Thyroid gland (tissue), 4 donors: ENCODE results near the gene TOR4A. TPM values are rescaled to one million over a fixed set of nuclear protein-coding genes. Genes with fewer than 3 reads are reported as not detected.
A peak's percentile ranks its signal among the peaks of the same experiment; 100 is the strongest.
"Not testable (repeated sequence)": the region's sequence is repeated elsewhere in the genome, so short reads cannot be mapped to it uniquely, and the experiment has no call there.

Experiments used
- DNase-seq, 2 donors: peaks; one replicate each; pipeline ENCODE4 v3.0.0-alpha.2; 2019
- H3K27ac ChIP-seq, 3 donors: fragments of 200-600 bp; sonication (generic); 1 replicate in 2 of 3; 2 replicates in 1 of 3; pipeline ENCODE4 v1.5.1; 2016 to 2019; ENCODE audit warnings: mild to moderate bottlenecking in 1 of 3, moderate library complexity in 1 of 3
- H3K27me3 ChIP-seq: fragments of 200-600 bp; sonication (generic); one replicate; pipeline ENCODE4 v1.5.1; 2019
- H3K36me3 ChIP-seq, 2 donors: fragments of 200-600 bp; sonication (generic); one replicate each; pipeline ENCODE4 v1.5.1; 2016 to 2019
- H3K4me1 ChIP-seq, 2 donors: fragments of 200-600 bp; sonication (generic); one replicate each; pipeline ENCODE4 v1.5.1; 2017 to 2019
- H3K4me3 ChIP-seq, 3 donors: fragments of 200-600 bp; sonication (generic); replicated peaks in 1 of 3; 1 replicate in 2 of 3; 2 replicates in 1 of 3; pipeline ENCODE4 v1.5.1; 2016; ENCODE audit warnings: mild to moderate bottlenecking in 1 of 3
- H3K9me3 ChIP-seq: fragments of 200-600 bp; sonication (generic); one replicate; pipeline ENCODE4 v1.5.1; 2017
- CTCF ChIP-seq, 6 experiments: fragments of 200-600 bp in 3 of 6; fragments of 450-650 bp in 3 of 6; sonication (generic) in 3 of 6; IDR thresholded peaks; one replicate each; pipeline ENCODE4 v1.5.1; 2016 to 2019; ENCODE audit warnings: antibody characterized with exemption in 6 of 6, mild to moderate bottlenecking in 2 of 6, inconsistent platforms in 1 of 6, moderate library complexity in 1 of 6
- POLR2A ChIP-seq, 2 donors: fragments of 450-650 bp; IDR thresholded peaks; one replicate each; pipeline ENCODE4 v1.6.1; 2017; ENCODE audit warnings: antibody characterized with exemption in 2 of 2, mild to moderate bottlenecking in 2 of 2, moderate library complexity in 1 of 2
- WGBS, 2 donors: methylation state at CpG; one replicate each; pipeline ENCODE4 v1.1.5; 2017; 5-methylcytosine and 5-hydroxymethylcytosine counted together
- intact Hi-C: fragments of 100-400 bp; cut with DNase I; formaldehyde crosslinking; loops from one replicate; pipeline ENCODE4 v1.15.1; 2023
- total RNA-seq, 4 donors: library from RNA; depleted of rRNA; stranded (reverse); fragments of >200 nt; gene quantifications; one replicate each; pipeline ENCODE4 v1.2.3, GENCODE V29; 2016

The TOR4A gene
- total RNA-seq, 4 donors from 2014 or later, result 10.8 to 14.7 (median 12.0) TPM

- Histone ChIP-seq H3K36me3 (no peaks in the 10 kb centered on the region), H3K4me1 (peaks cover 14 to 43% of the 10 kb centered on the region in 2 donors), H3K4me3 (no peak overlapping the region), H3K9me3 (no peaks in the 10 kb centered on the region), H3K27ac (no peak overlapping the region), H3K27me3 (no peaks in the 10 kb centered on the region)
- intact Hi-C loops, result no loop called here
- no peak for DNase-seq
- 68 to 75% methylated on average over 16 to 23 of the region's 35 CpGs for WGBS, 2 donors
- TF ChIP-seq POLR2A (IDR thresholded peaks at IDR 0.05) (no peak), CTCF (IDR thresholded peaks at IDR 0.05) (no peak)
Measured at GRCh38 chr9:137235424-137236237, 41.9 kb upstream of the TOR4A start.

- Histone ChIP-seq H3K36me3 (no peaks in the 10 kb centered on the region), H3K9me3 (no peaks in the 10 kb centered on the region), H3K4me1 (peaks cover 14 to 43% of the 10 kb centered on the region in 2 donors), H3K27ac (no peak overlapping the region), H3K27me3 (no peaks in the 10 kb centered on the region), H3K4me3 (no peak overlapping the region)
- DNase-seq, result peak; percentile 89 to 93
- TF ChIP-seq CTCF (IDR thresholded peaks at IDR 0.05), result peak; percentile 98 to 100 (median 99)
- TF ChIP-seq POLR2A (IDR thresholded peaks at IDR 0.05), result no peak
- intact Hi-C loops, result no loop called here
- 7 to 18% methylated on average over 5 to 15 of the region's 31 CpGs for WGBS, 2 donors
Measured at GRCh38 chr9:137236238-137236935, 41.1 kb upstream of the TOR4A start.

GRCh38 chr9:137236936-137237421, 40.5 kb upstream of the TOR4A start:
- H3K9me3 ChIP-seq, result no peaks in the 10 kb centered on the region
- H3K27ac ChIP-seq, result no peak overlapping the region
- peak; percentile 22 to 44 for DNase-seq
- no peaks in the 10 kb centered on the region for H3K27me3 ChIP-seq
- 46 to 63% methylated on average over 2 of the region's 11 CpGs for whole genome bisulfite sequencing, 2 donors
- H3K4me1 ChIP-seq, result peaks cover 15 to 44% of the 10 kb centered on the region in 2 donors
- peaks cover under 1 to 3% of the 10 kb centered on the region in 2 donors for H3K36me3 ChIP-seq
- intact Hi-C loops, result no loop called here
- no peak overlapping the region for H3K4me3 ChIP-seq
- no peak for TF ChIP-seq POLR2A (IDR thresholded peaks at IDR 0.05)
- no peak for TF ChIP-seq CTCF (IDR thresholded peaks at IDR 0.05)

- WGBS, 2 donors, result 65 to 87% methylated on average over 8 to 9 of the region's 13 CpGs
- intact Hi-C loops, result no loop called here
- Histone ChIP-seq H3K4me1 (peaks cover 22 to 55% of the 10 kb centered on the region in 2 donors), H3K27ac (no peak overlapping the region), H3K36me3 (peaks cover 9 to 13% of the 10 kb centered on the region in 2 donors), H3K4me3 (no peak overlapping the region), H3K27me3 (no peaks in the 10 kb centered on the region), H3K9me3 (no peaks in the 10 kb centered on the region)
- TF ChIP-seq CTCF (IDR thresholded peaks at IDR 0.05) (no peak), POLR2A (IDR thresholded peaks at IDR 0.05) (no peak)
- no peak for DNase-seq
Measured at GRCh38 chr9:137237759-137238726, 39.5 kb upstream of the TOR4A start.

GRCh38 chr9:137239541-137240200, 37.9 kb upstream of the TOR4A start:
- Histone ChIP-seq H3K36me3 (peaks cover 16 to 18% of the 10 kb centered on the region in 2 donors), H3K27ac (peak overlapping the region; percentile 91 to 97 (median 94)), H3K4me1 (peaks cover 22 to 55% of the 10 kb centered on the region in 2 donors), H3K4me3 (peak overlapping the region; percentile 32 to 66 (median 48))
- H3K9me3 ChIP-seq, H3K27me3 ChIP-seq, intact Hi-C loops, DNase-seq: not testable (repeated sequence)
- WGBS, 2 donors, result 51 to 53% methylated on average over 27 of the region's 27 CpGs
